ENCODE measurements around the gene LRR1.
"Not testable (repeated sequence)": the region's sequence is repeated elsewhere in the genome, so short reads cannot be mapped to it uniquely, and the experiment has no call there.

Gene LRR1

DNA sequence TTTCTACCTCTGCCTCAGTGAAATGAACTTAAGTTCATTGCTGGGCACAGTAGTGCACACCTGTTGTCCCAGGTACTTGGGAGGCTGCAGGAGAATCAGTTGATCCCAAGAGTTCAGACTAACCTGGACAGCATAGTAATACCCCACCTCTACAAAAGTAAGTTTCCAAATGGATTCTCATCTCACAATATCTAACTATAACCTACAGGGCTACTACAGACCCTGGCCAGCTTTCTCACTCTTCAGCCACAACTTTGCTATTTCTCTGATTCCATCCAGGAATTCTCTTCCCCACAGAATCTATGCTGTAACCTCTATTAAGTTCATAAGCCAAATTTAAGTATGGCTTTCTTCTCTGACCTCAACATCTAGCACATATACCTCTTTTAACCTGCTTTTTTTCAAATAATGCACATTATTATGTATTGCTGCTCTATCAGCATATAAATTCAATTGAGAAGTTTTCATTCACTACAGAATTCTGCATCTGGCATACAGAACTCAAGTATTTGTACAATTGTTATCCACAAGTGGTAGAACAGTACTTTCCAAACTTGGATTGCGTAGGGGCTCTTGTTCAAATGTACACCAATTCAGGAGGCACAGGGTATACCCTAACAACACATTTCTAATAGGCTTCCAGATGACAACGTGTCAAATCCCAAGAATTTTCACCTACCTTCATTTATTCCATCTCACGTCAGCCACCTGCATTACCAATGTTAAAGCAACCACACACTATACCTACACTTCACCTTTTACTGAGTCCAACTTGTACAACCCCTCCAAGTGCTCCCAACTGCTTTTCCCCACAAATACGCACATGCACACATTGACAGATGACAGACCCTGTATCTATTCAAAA lies 16.4 kb upstream of the LRR1 start:
- peak overlapping the region; percentile 12 for H3K9ac ChIP-seq (ENCODE audit: insufficient read length)
- H3K4me3 ChIP-seq, result no peak overlapping the region
- no peak for DNase-seq (ENCODE audit: low read depth, low spot score)
- H3K36me3 ChIP-seq (ENCODE audit: insufficient read depth, low read length), result peaks cover 69% of the 10 kb centered on the region
- peak overlapping the region; percentile 12; the same call in 1 of the 2 replicates for H3K27ac ChIP-seq
- H3K9me3 ChIP-seq (ENCODE audit: low read depth, low read length), result no peaks in the 10 kb centered on the region
- TF ChIP-seq POLR2AphosphoS5 (IDR thresholded peaks at IDR 0.05; ENCODE audit: borderline replicate concordance, low read depth, low read length), result peak; percentile 44; the same call in 1 of the 2 replicates
- TF ChIP-seq EZH2 (IDR thresholded peaks at IDR 0.05), result no peak

DNA sequence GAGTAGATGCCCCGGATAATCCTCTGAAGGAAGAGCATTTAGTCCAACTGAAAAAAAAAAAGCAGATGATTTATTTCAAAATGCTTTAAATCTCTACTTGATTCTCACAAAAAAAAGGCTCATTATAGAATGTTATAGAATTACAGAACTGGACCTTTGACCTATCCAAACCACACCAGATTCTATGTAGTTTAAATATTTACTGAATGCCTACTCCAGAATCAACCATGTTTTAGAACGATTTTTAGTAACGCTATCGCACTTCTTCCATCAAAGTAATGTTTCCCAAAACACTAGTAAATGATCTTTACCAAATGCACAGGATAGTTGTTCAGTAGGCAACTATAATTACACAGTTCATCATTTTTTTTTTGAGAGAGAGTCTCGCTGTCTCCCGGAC lies 15.1 kb upstream of the LRR1 start:
- Histone ChIP-seq H3K9me3 (ENCODE audit: low read depth, low read length) (no peaks in the 10 kb centered on the region), H3K36me3 (ENCODE audit: insufficient read depth, low read length) (peaks cover 58% of the 10 kb centered on the region), H3K9ac (ENCODE audit: insufficient read length) (peak overlapping the region; percentile 99), H3K27ac (peak overlapping the region; percentile 73), H3K4me3 (peak overlapping the region; percentile 98)
- no peak for DNase-seq (ENCODE audit: low read depth, low spot score)
- TF ChIP-seq EZH2 (IDR thresholded peaks at IDR 0.05), result no peak
- TF ChIP-seq POLR2AphosphoS5 (IDR thresholded peaks at IDR 0.05; ENCODE audit: borderline replicate concordance, low read depth, low read length), result no peak
- no peak for TF ChIP-seq FOXP2 (optimal IDR thresholded peaks at IDR 0.05; ENCODE audit: control extremely low read depth, extremely low read length, insufficient read depth)

DNA sequence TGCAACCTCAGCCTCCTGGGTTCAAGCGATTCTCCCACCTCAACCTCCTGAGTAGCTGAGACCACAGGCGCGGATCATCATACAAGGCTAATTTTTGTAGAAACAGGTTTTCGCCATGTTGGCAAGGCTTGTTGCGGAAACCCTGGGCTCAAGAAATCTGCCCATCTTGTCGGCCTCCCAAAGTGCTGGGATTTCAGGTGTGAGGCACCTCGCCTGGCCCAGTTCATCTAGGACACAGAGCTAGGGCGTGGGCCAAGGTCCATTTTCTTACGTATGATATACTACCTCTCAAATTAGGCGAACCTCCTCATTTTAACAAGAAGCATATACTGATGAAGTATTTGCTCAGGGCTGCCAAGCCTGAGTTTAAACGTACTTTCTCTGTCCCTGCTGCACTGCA lies 14.7 kb upstream of the LRR1 start:
- no peak for TF ChIP-seq POLR2AphosphoS5 (IDR thresholded peaks at IDR 0.05; ENCODE audit: borderline replicate concordance, low read depth, low read length)
- no peak for TF ChIP-seq FOXP2 (optimal IDR thresholded peaks at IDR 0.05; ENCODE audit: control extremely low read depth, extremely low read length, insufficient read depth)
- no peak for TF ChIP-seq EZH2 (IDR thresholded peaks at IDR 0.05)
- H3K9ac ChIP-seq (ENCODE audit: insufficient read length), result peak overlapping the region; percentile 99
- H3K9me3 ChIP-seq (ENCODE audit: low read depth, low read length), result no peaks in the 10 kb centered on the region
- peak overlapping the region; percentile 98 for H3K4me3 ChIP-seq
- peak overlapping the region; percentile 73 for H3K27ac ChIP-seq
- peaks cover 54% of the 10 kb centered on the region for H3K36me3 ChIP-seq (ENCODE audit: insufficient read depth, low read length)
- no peak for DNase-seq (ENCODE audit: low read depth, low spot score)

DNA sequence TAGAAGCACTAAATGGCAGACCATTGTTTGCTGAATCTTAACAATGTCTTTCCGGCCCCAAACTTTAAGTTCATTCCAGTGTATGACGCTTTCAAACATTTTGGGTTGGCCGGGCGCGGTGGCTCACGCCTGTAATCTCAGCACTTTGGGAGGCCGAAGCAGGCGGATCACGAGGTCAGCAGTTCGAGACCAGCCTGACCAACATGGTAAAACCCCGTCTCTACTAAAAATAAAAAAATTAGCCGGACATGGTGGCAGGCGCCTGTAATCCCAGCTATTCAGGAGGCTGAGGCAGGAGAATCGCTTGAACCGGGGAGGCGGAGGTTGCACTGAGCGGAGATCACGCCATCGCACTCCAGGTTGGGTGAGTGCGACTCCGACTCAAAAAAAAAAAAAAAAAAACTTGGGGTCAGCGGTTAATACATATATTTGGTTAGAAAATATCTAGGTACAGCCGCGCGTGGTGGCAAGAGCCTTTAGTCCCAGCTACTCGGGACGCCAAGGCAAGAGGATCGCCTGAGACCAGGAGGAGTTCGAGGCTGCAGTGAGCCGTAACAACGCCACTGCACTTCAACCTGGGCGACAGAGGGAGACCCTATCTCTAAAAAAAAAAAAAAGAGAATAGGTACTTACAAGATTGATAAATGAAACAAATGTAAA lies 13.6 kb upstream of the LRR1 start:
- Histone ChIP-seq H3K9ac (ENCODE audit: insufficient read length) (peak overlapping the region; percentile 99), H3K27ac (peak overlapping the region; percentile 87), H3K4me3 (peak overlapping the region; percentile 98), H3K36me3 (ENCODE audit: insufficient read depth, low read length) (peaks cover 45% of the 10 kb centered on the region)
- H3K9me3 ChIP-seq (ENCODE audit: low read depth, low read length); DNase-seq (ENCODE audit: low read depth, low spot score): not testable (repeated sequence)

DNA sequence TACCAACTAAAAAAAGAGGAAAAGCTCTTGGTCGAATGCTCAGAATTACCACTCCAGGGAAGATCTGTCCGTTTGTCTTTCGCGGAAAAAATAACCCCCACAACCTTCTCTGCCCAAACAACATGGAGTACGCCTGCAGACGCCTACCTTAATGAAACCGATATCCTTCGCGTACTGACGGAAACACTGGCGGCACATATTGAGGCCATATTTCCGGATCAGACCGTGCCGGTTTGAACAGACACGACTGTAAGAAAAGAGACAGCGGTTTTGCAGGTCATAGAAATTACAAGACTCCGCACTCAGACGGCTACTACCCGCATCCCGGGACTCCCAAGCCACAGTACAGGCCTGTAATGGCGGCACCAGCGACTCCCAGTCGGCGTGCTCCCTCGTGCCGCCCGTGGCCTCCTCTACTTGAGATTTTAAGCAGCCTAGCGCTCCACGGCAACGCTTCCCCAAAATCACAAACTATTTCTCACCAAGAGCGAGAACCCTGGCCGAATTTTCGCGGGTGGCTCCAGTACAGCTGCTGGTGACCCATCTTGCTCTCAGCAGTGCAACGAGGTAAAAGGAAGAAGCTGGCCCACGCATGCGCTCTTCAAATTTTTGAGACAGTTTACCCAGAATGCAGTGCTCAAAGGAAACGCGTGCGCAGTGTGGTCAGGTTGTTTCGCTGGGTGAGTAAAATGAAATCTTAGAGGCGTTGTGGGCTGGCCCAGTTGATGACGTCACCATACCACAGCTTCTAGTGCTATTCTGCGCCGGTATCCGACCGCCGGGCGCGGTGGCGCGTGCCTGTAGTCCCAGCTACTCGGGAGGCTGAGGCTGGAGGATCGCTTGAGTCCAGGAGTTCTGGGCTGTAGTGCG lies 12.7 kb upstream of the LRR1 start, which contains the start of gene RPS29:
TSS of gene RPS29 (minus strand) at position 578 of the 870 bp plus-strand sequence. CDS start at position 544, 34 bp downstream.
- H3K9ac ChIP-seq (ENCODE audit: insufficient read length), result peak within 1 kb of the TSS; percentile 99
- TF ChIP-seq POLR2AphosphoS5 (IDR thresholded peaks at IDR 0.05; ENCODE audit: borderline replicate concordance, low read depth, low read length) (peak; percentile 98), FOXP2 (optimal IDR thresholded peaks at IDR 0.05; ENCODE audit: control extremely low read depth, extremely low read length, insufficient read depth) (no peak), EZH2 (IDR thresholded peaks at IDR 0.05) (no peak)
- DNase-seq (ENCODE audit: low read depth, low spot score), result peak; percentile 100
- H3K36me3 ChIP-seq (ENCODE audit: insufficient read depth, low read length), result peaks cover 43% of the 10 kb centered on the region
- H3K27ac ChIP-seq, result peak within 1 kb of the TSS; percentile 91
- peak within 1 kb of the TSS; percentile 98 for H3K4me3 ChIP-seq
- H3K9me3 ChIP-seq (ENCODE audit: low read depth, low read length), result no peaks in the 10 kb centered on the region

DNA sequence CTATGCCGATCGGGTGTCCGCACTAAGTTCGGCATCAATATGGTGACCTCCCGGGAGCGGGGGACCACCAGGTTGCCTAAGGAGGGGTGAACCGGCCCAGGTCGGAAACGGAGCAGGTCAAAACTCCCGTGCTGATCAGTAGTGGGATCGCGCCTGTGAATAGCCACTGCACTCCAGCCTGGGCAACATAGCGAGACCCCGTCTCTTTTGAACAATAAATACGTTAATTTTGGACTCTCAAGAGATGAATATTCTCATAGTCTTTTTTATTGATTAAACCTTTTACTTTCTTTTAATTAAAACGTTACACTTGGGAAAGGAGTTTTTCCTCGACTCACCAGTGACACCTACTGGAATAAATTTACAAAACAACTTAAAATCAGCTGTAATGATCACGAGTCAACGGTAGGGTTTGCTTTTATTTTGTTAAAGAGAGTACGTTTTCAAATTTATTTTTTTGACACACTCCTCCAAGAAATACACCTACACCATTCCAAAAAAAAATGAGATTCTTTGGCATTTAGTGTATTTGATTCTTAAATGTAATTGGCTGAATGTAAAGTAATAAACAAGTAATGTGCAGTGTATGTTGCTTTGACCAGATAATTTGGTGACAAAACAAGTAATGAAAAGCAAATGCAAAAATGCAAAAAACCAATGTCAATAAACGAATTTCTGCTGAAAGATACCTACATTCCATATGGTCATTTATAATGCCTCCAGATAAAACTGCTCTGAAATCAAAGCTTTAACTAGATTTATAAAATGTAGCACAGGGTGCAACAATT lies 11.9 kb upstream of the LRR1 start:
- H3K9ac ChIP-seq (ENCODE audit: insufficient read length), result peak overlapping the region; percentile 72
- peaks cover 39% of the 10 kb centered on the region for H3K36me3 ChIP-seq (ENCODE audit: insufficient read depth, low read length)
- TF ChIP-seq POLR2AphosphoS5 (IDR thresholded peaks at IDR 0.05; ENCODE audit: borderline replicate concordance, low read depth, low read length) (no peak), FOXP2 (optimal IDR thresholded peaks at IDR 0.05; ENCODE audit: control extremely low read depth, extremely low read length, insufficient read depth) (no peak), EZH2 (IDR thresholded peaks at IDR 0.05) (no peak)
- peak overlapping the region; percentile 91 for H3K27ac ChIP-seq
- peak overlapping the region; percentile 98 for H3K4me3 ChIP-seq
- peak; percentile 90 for DNase-seq (ENCODE audit: low read depth, low spot score)
- H3K9me3 ChIP-seq (ENCODE audit: low read depth, low read length), result no peaks in the 10 kb centered on the region

DNA sequence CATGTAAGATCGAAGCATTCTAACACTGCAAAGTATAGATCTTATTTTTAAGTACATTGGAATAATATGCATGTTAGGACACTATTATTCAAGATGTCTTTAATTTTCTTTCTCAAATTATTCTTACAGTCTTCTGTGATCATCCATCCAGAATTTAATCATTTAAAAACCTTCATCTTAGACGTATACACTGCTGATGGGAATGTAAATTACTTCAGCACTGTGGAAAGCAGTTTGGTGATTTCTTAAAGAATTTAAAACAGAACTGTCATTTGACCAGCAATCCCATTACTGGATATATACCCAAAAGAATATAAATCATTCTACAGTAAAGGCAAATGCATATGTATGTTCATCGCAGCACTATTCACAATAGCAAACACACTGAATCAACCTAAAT lies 9.4 kb upstream of the LRR1 start:
- no peak for DNase-seq (ENCODE audit: low read depth, low spot score)
- Histone ChIP-seq H3K9ac (ENCODE audit: insufficient read length) (no peak overlapping the region), H3K9me3 (ENCODE audit: low read depth, low read length) (no peaks in the 10 kb centered on the region), H3K4me3 (no peak overlapping the region), H3K36me3 (ENCODE audit: insufficient read depth, low read length) (peaks cover 14% of the 10 kb centered on the region), H3K27ac (no peak overlapping the region)
- TF ChIP-seq FOXP2 (optimal IDR thresholded peaks at IDR 0.05; ENCODE audit: control extremely low read depth, extremely low read length, insufficient read depth) (no peak), POLR2AphosphoS5 (IDR thresholded peaks at IDR 0.05; ENCODE audit: borderline replicate concordance, low read depth, low read length) (no peak), EZH2 (IDR thresholded peaks at IDR 0.05) (no peak)

Measured in SK-N-MC (cell line).